Kidney tubule cell (primary cell): ENCODE data around the gene CTRL.

Experiments
- DNase-seq: peaks from one replicate; pipeline ENCODE4 v3.0.0-alpha.2; 2018; ENCODE audit warnings: low spot score

The CTRL gene

GRCh38 chr16:67892375-67892774 lies 39.3 kb downstream of the CTRL start:
- no peak for DNase-seq

DNA sequence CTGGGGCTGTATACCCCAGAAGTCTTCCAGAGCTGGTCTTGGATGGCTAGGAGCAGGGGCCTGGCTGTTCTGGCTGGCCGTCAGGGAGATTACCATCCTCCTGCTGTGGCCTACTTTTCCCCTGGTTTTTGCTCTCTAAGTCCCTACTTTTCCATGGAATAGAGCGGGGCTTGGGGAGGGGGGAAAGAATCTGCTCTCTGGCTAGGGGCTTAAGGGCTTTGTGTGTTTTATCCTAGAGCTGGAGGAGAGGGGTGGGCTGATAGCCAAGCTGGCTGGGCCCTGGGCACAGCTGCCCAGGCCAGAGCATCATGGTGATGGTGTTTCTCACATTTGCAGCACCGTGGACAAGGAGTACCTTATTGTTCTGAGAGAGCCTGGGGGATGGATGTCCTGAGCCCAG lies 43.3 kb downstream of the CTRL start:
- DNase-seq, result no peak

GRCh38 chr16:67886387-67886786 lies 45.3 kb downstream of the CTRL start:
- no peak for DNase-seq

DNA sequence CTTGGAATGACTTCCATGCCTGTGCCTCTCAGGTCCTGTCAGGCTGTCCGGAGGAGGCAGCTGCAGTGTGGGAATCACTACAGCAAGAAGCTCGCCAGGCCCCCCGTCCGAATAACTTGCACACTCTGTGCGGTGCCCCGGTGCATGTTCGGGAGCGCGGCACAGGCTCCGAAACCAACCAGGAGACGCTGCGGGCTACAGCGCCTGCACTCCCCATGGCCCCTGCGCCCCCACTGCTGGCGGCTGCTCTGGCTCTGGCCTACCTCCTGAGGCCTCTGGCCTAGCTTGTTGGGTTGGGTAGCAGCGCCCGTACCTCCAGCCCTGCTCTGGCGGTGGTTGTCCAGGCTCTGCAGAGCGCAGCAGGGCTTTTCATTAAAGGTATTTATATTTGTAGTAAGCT lies 45.7 kb downstream of the CTRL start:
- DNase-seq, result no peak

DNA sequence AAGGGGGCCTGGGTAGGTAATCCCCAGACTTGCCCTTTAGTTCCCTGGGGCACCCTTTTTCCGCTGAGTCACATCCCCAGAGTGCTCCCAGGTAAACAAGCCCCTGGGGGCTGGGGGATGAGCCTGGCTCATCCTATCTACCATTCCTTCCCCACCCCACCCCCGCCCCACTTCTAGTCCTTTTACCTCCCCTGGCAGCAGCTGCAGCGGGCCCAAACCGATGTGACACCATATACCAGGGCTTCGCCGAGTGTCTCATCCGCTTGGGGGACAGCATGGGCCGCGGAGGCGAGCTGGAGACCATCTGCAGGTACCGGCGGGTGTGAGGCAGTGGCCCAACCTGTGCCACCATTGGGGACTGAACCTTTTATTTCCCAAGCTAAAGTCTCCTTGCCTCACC lies 46.1 kb downstream of the CTRL start:
- DNase-seq, result no peak

- peak; percentile 70 for DNase-seq
Measured at GRCh38 chr16:67884684-67885083, 47.0 kb downstream of the CTRL start, which contains the start of gene NRN1L. Gene NRN1L, plus strand, starts transcription at chr16:67884885. Its CDS starts 19 bp downstream, at chr16:67884904.

DNA sequence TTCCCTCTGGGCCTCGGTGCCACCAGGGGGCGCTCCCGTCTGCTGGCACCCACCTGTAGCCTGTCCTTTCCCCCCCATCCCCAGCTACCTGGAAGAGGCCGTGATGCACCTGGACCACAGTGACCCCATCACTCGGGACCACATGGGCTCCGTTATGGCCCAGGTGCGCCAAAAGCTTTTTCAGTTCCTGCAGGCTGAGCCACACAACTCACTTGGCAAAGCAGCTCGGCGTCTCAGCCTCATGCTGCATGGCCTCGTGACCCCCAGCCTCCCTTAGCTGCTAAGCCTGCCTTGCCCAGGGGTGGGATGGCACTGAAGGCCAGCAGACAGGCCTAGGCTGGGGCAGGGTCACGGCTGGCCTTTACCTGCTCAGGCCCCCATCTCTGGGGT lies 47.8 kb downstream of the CTRL start:
- DNase-seq, result peak; percentile 53

DNA sequence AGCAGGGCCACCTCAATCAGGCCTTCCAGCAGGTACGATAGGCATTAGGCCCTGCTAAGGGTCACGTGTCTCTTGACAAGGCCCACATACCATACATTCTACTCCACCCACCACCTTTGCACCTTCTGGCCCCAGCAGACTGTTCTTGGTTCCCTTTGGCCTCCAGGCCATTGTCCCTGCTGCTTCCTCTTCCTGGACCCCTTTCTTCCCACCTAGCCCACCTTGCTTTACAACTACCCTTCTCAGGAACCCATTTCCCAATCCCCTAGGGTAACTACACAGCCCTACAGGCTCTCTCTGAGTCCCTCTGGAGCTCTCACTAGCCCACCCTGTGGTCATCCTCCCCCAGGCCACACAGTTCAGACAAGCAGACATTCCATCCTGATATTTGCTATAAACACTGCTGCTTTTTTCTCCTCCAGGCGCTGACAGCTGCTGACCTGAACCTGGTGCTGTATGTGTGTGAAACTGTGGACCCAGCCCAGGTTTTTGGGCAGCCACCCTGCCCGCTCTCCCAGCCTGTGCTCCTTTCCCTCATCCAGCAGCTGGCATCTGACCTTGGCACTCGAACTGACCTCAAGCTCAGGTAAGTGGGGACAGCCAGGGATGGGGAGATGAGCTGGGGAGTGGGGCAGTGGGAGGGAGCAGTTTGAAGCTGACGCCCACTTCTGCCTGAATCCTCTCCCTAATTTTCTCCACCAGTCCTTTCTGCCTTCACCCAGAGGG lies 48.4 kb downstream of the CTRL start:
- no peak for DNase-seq

DNA sequence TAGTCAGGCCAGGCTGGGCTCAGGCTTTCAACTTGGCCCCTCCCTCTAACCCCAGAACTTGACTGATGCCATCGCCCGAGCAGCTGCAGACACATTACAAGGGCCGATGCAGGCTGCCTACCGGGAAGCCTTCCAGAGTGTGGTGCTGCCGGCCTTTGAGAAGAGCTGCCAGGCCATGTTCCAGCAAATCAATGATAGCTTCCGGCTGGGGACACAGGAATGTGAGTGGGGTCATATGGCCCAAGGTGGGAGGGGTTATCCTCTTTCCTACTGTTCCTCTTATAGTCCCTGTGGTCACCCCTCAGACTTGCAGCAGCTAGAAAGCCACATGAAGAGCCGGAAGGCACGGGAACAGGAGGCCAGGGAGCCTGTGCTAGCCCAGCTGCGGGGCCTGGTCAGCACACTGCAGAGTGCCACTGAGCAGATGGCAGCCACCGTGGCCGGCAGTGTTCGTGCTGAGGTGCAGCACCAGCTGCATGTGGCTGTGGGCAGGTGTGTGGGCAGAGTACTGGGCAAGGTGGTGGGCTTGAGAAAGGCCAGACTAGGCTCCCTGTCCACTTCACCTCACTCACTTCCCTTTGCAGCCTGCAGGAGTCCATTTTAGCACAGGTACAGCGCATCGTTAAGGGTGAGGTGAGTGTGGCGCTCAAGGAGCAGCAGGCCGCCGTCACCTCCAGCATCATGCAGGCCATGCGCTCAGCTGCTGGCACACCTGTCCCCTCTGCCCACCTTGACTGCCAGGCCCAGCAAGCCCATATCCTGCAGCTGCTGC lies 49.1 kb downstream of the CTRL start:
- no peak for DNase-seq

- no peak for DNase-seq
Measured at GRCh38 chr16:67881621-67882161, 50.0 kb downstream of the CTRL start.

DNA sequence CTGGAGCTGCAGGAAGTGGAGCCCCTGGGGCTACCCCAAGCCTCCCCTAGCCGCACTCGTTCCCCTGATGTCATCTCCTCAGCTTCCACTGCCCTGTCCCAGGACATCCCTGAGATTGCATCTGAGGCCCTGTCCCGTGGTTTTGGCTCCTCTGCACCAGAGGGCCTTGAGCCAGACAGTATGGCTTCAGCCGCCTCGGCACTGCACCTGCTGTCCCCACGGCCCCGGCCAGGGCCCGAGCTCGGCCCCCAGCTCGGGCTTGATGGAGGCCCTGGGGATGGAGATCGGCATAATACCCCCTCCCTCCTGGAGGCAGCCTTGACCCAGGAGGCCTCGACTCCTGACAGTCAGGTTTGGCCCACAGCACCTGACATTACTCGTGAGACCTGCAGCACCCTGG lies 51.1 kb downstream of the CTRL start:
- DNase-seq, result no peak

DNA sequence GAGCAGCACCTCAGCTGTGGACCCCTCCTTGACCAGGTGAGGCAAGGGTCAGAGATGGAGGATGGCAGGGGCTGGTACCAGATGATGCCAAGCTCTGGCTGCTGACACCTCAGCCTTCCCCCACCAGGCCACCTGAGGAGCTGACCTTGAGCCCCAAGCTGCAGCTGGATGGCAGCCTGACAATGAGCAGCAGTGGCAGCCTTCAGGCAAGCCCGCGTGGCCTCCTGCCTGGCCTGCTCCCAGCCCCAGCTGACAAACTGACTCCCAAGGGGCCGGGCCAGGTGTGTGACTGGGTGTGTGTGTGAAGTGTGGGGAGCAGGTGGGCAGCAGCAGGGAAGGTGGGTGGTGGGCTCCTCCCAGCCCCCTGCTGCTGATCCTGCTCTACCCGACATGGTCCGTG lies 51.7 kb downstream of the CTRL start:
- no peak for DNase-seq
